Colonic mucosa (tissue), 4 donors: ENCODE results near the gene FGF2. TPM values are rescaled to one million over a fixed set of nuclear protein-coding genes. Genes with fewer than 3 reads are reported as not detected.

Experiments used
- DNase-seq: peaks from one replicate; pipeline ENCODE4 v3.0.0-alpha.2; 2020
- H3K27ac ChIP-seq: fragments of 200-600 bp; one replicate; pipeline ENCODE4 v1.8.0; 2021
- H3K27me3 ChIP-seq: fragments of 200-600 bp; one replicate; pipeline ENCODE4 v1.8.0; 2021
- H3K36me3 ChIP-seq: fragments of 200-600 bp; one replicate; pipeline ENCODE4 v1.8.0; 2021
- H3K4me1 ChIP-seq: fragments of 200-600 bp; one replicate; pipeline ENCODE4 v1.8.0; 2021; ENCODE audit warnings: mild to moderate bottlenecking
- H3K4me3 ChIP-seq: fragments of 200-600 bp; one replicate; pipeline ENCODE4 v1.8.0; 2021
- H3K9ac ChIP-seq, 2 donors: one replicate each; pipeline ENCODE4 v1.7.0; 2013; ENCODE audit warnings: control low read depth in 2 of 2, low read depth in 2 of 2, low read length in 2 of 2
- H3K9me3 ChIP-seq: fragments of 200-600 bp; one replicate; pipeline ENCODE4 v1.8.0; 2021
- intact Hi-C: fragments of 100-400 bp; cut with DNase I; formaldehyde crosslinking; loops from one replicate; pipeline ENCODE4 v1.14.1; 2022
- total RNA-seq, 2 donors: library from RNA; stranded (reverse); fragmentation: NEBNext Ultra II Directional in 1 of 2; extraction: Animal tissue kit (Norgen Biotek cat#: 25700) in 1 of 2; gene quantifications; one replicate each; pipeline ENCODE4 v1.2.1, GENCODE V29; 2021
- TF ChIP-seq, protein P1 (sequence below): fragments of 200-600 bp; IDR thresholded peaks from one replicate; pipeline ENCODE4 v1.8.0; 2022; ENCODE audit warnings: antibody characterized with exemption, mild to moderate bottlenecking
- donor health status: healthy.
- donor health status: DM: no; HTN: no; CAD: no.
- donor health status: DM: no; HTN: no; CAD: no.

FGF2 gene
- total RNA-seq, 2 donors from 2014 or later = 0.94 to 5.0 TPM

DNA sequence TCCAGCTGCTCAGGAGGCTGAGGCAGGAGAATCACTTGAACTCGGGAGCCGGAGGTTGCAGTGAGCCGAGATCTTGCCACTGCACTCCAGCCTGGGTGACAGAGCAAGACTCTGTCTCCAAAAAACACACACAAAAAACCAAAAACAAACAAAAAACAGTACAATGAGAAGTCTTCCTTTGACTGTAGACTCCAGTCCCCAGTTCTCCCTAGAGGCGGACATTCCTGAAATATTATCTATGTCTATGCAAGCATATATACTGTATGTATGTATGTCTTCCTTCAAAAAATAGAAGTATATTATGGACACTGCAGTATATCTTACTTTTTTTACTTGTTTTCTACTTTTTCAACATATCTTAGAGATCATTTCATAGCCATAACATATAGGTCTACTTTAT lies 10.2 kb upstream of the FGF2 start:
- Histone ChIP-seq H3K36me3 (no peaks in the 10 kb centered on the region), H3K9me3 (no peaks in the 10 kb centered on the region), H3K4me3 (no peak overlapping the region), H3K4me1 (no peaks in the 10 kb centered on the region), H3K27ac (no peak overlapping the region), H3K9ac (no peak overlapping the region), H3K27me3 (no peaks in the 10 kb centered on the region)
- TF ChIP-seq, protein P1, sequence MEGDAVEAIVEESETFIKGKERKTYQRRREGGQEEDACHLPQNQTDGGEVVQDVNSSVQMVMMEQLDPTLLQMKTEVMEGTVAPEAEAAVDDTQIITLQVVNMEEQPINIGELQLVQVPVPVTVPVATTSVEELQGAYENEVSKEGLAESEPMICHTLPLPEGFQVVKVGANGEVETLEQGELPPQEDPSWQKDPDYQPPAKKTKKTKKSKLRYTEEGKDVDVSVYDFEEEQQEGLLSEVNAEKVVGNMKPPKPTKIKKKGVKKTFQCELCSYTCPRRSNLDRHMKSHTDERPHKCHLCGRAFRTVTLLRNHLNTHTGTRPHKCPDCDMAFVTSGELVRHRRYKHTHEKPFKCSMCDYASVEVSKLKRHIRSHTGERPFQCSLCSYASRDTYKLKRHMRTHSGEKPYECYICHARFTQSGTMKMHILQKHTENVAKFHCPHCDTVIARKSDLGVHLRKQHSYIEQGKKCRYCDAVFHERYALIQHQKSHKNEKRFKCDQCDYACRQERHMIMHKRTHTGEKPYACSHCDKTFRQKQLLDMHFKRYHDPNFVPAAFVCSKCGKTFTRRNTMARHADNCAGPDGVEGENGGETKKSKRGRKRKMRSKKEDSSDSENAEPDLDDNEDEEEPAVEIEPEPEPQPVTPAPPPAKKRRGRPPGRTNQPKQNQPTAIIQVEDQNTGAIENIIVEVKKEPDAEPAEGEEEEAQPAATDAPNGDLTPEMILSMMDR = no peak
- no peak for DNase-seq
- intact Hi-C loops = no loop called here

DNA sequence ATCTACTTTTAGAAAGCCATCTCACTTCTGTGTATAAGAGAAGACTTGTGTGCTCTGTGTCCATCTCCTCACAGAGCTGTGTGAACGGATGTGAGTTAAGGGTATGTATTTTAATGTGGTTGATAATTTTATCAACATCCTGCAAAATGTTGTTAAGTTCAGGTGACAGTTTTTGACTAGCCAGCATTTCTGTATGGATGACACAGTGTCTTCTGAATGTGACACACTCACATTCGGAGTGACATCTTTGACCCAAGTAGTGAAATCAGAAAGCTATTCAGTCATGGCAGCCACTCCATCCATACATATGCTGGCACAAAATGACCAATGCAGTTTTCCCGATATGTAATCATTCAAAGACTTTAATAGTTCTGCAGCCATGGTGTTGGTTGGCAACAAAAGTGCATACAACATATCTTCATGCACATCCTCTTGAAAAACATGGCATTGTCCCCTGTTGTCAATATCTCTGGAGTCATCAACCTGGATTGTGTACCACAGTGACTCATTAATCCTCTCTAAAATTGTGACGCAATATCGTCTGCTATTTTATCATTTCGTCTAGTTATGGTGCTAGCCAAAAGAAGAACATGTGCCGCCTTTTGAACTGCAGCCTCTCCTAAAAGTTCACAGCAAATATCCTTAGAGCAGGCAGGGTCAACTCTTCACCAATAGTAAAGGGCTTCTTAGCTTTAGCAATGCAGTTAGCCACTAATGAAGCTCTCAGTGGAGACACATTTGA lies 6.8 kb upstream of the FGF2 start:
- TF ChIP-seq, protein P1 = no peak
- intact Hi-C loops = no loop called here
- Histone ChIP-seq H3K27ac (no peak overlapping the region), H3K36me3 (no peaks in the 10 kb centered on the region), H3K9me3 (no peaks in the 10 kb centered on the region), H3K4me3 (no peak overlapping the region), H3K4me1 (no peaks in the 10 kb centered on the region), H3K27me3 (no peaks in the 10 kb centered on the region), H3K9ac (no peak overlapping the region)
- no peak for DNase-seq

DNA sequence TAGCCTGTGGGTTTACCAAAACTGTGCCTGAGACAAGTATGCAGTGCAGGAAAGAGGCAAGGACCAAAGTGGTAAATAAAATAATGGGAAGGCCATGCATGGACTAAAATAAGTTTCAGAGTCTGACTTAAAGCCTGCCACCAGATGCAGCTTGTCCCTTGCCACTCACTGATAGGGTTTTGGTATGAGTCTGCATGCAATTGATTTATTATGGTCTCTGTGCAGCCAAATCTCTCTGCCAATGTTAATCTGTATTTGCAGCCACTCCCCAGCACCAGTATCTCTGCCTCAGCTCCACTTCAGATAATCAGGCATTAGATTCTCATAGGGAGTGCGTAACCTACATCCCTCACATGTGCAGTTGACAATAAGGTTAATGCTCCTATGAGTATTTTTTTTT lies 5.5 kb upstream of the FGF2 start:
- Histone ChIP-seq H3K27ac (no peak overlapping the region), H3K4me1 (no peaks in the 10 kb centered on the region), H3K4me3 (no peak overlapping the region), H3K9ac (no peak overlapping the region), H3K36me3 (no peaks in the 10 kb centered on the region), H3K9me3 (no peaks in the 10 kb centered on the region), H3K27me3 (peaks cover 4% of the 10 kb centered on the region)
- no peak for DNase-seq
- intact Hi-C loops = no loop called here
- TF ChIP-seq, protein P1 = no peak

DNA sequence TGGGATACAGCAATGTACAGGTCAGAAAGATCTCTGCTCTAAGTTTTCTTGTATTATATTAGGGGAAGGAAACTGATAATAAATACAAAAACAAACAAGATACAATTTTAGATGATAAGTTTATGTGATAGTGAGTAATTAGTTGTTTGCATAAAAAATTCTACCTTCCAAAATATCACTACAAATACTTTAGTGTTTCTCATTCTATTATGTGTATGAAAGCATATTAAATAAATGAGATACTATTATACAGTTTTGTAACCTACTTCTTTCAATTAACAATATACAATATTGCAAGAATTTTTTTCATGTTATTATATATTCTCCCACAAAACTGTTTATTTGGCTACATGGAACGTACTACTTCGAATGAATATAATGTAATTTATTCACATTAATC lies 4.2 kb upstream of the FGF2 start:
- H3K27me3 ChIP-seq = peaks cover 15% of the 10 kb centered on the region
- H3K4me1 ChIP-seq = no peaks in the 10 kb centered on the region
- no peak overlapping the region for H3K27ac ChIP-seq
- no peaks in the 10 kb centered on the region for H3K9me3 ChIP-seq
- H3K9ac ChIP-seq = no peak overlapping the region
- H3K36me3 ChIP-seq = no peaks in the 10 kb centered on the region
- intact Hi-C loops = no loop called here
- TF ChIP-seq, protein P1 = no peak
- DNase-seq = no peak
- no peak overlapping the region for H3K4me3 ChIP-seq

DNA sequence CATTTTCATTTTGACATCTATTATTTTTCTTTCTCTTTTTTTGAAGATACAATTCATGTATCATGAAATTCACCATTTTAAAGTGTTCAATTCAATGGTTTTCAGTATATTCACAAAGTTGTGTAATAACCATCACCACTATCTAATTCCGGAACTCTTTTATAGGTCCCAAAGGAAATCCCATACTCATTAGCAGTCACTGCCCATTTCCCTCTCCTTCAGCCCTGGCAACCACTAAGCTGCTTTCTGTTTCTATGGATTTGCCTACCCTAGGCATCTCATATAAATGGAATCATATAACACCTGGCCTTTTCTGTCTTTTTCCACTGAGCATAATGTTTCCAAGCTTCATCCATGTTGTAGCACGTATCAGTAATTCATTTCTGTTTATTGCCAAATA lies 3.2 kb upstream of the FGF2 start:
- Histone ChIP-seq H3K4me3 (no peak overlapping the region), H3K36me3 (no peaks in the 10 kb centered on the region), H3K9me3 (no peaks in the 10 kb centered on the region), H3K9ac (no peak overlapping the region), H3K4me1 (no peaks in the 10 kb centered on the region), H3K27me3 (peaks cover 25% of the 10 kb centered on the region), H3K27ac (no peak overlapping the region)
- intact Hi-C loops = no loop called here
- DNase-seq = no peak
- TF ChIP-seq, protein P1 = no peak
